Left lung (tissue), 10 donors: ENCODE results near the gene SRCAP. TPM values are rescaled to one million over a fixed set of nuclear protein-coding genes. Genes with fewer than 3 reads are reported as not detected.
A peak's percentile ranks its signal among the peaks of the same experiment; 100 is the strongest.

ENCODE experiments used
- ATAC-seq: fragments of 200-7000 bp; cut with Tn5 transposase; one replicate; pipeline ENCODE4 v1.9.1; 2020; ENCODE audit warnings: moderate library complexity
- DNase-seq, 4 donors: peaks; one replicate each; pipeline ENCODE4 v3.0.0-alpha.2; 2013 to 2020
- H3K27ac ChIP-seq, 2 donors: fragments of 200-600 bp; sonication (generic) in 1 of 2; one replicate each; pipeline versions ENCODE4 v1.5.0 to v1.8.0; 2020 to 2021
- H3K27me3 ChIP-seq, 2 donors: fragments of 200-600 bp; sonication (generic) in 1 of 2; one replicate each; pipeline versions ENCODE4 v1.5.0 to v1.8.0; 2020 to 2021
- H3K36me3 ChIP-seq, 2 donors: fragments of 200-600 bp; sonication (generic) in 1 of 2; one replicate each; pipeline versions ENCODE4 v1.5.0 to v1.8.0; 2020 to 2021
- H3K4me1 ChIP-seq, 2 donors: fragments of 200-600 bp; one replicate each; pipeline ENCODE4 v1.8.0; 2021
- H3K4me3 ChIP-seq, 2 donors: fragments of 200-600 bp; sonication (generic) in 1 of 2; one replicate each; pipeline versions ENCODE4 v1.5.0 to v1.8.0; 2020 to 2021; ENCODE audit warnings: mild to moderate bottlenecking in 1 of 2
- H3K9me3 ChIP-seq, 2 donors: fragments of 200-600 bp; sonication (generic) in 1 of 2; one replicate each; pipeline versions ENCODE4 v1.5.0 to v1.8.0; 2020 to 2021
- CTCF ChIP-seq, 2 donors: fragments of 200-600 bp; sonication (generic) in 1 of 2; IDR thresholded peaks; one replicate each; pipeline versions ENCODE4 v1.5.0 to v1.8.0; 2021; ENCODE audit warnings: antibody characterized with exemption in 2 of 2
- intact Hi-C, 2 donors: fragments of 100-400 bp; cut with DNase I; formaldehyde crosslinking; loops; one replicate each; pipeline versions ENCODE4 v1.11.2 to v1.14.2; 2022
- polyA plus RNA-seq, 6 donors: library from polyadenylated mRNA; unstranded; fragments of 120-200 nt; gene quantifications; one replicate each; pipeline ENCODE4 v1.2.1, GENCODE V29; 2013; ENCODE audit not compliant: insufficient read length in 6 of 6
- total RNA-seq, 2 donors: library from RNA; stranded (reverse); fragmentation: NEBNext Ultra II Directional; extraction: Animal tissue kit (Norgen Biotek cat#: 25700); gene quantifications; one replicate each; pipeline ENCODE4 v1.2.1, GENCODE V29; 2021
- donor health status: DM: no; HTN: yes; CAD: no.
- donor health status: DM: no; HTN: no; CAD: no.

The SRCAP gene
- total and polyA plus RNA-seq, 8 donors: 30.7 to 67.4 (median 40.6) TPM

- Histone ChIP-seq H3K27ac (peak overlapping the region in 1 of 2 donors; percentile 35), H3K36me3 (peaks cover 0 to 99% of the 10 kb centered on the region in 2 donors), H3K4me3 (no peak overlapping the region), H3K27me3 (no peaks in the 10 kb centered on the region), H3K9me3 (no peaks in the 10 kb centered on the region), H3K4me1 (peaks cover 0 to 31% of the 10 kb centered on the region in 2 donors)
- TF ChIP-seq CTCF (IDR thresholded peaks at IDR 0.05): no peak
- DNase-seq (no peak), ATAC-seq (no peak)
- intact Hi-C loops: no loop called here
Observed at GRCh38 chr16:30728321-30728720, 29.4 kb downstream of the SRCAP start.

GRCh38 chr16:30728899-30729672 is 30.1 kb downstream of the SRCAP start:
- Histone ChIP-seq H3K4me3 (no peak overlapping the region), H3K4me1 (peaks cover 0 to 31% of the 10 kb centered on the region in 2 donors), H3K36me3 (peaks cover 0 to 99% of the 10 kb centered on the region in 2 donors), H3K9me3 (no peaks in the 10 kb centered on the region), H3K27me3 (no peaks in the 10 kb centered on the region), H3K27ac (peak overlapping the region in 1 of 2 donors; percentile 35)
- no peak for TF ChIP-seq CTCF (IDR thresholded peaks at IDR 0.05)
- peak in 1 of 4 donors; percentile 64 for DNase-seq
- ATAC-seq: no peak
- intact Hi-C loops: no loop called here

GRCh38 chr16:30731411-30731810 is 32.4 kb downstream of the SRCAP start:
- no peak for ATAC-seq
- no peak overlapping the region for H3K4me3 ChIP-seq
- H3K27ac ChIP-seq: no peak overlapping the region
- no peak for TF ChIP-seq CTCF (IDR thresholded peaks at IDR 0.05)
- DNase-seq: no peak
- H3K4me1 ChIP-seq: peaks cover 0 to 14% of the 10 kb centered on the region in 2 donors
- intact Hi-C loops: no loop called here
- no peaks in the 10 kb centered on the region for H3K9me3 ChIP-seq
- H3K36me3 ChIP-seq: peaks cover 4 to 100% of the 10 kb centered on the region in 2 donors
- no peaks in the 10 kb centered on the region for H3K27me3 ChIP-seq

GRCh38 chr16:30736995-30737793 is 38.2 kb downstream of the SRCAP start:
- intact Hi-C loops: no loop called here
- no peaks in the 10 kb centered on the region for H3K27me3 ChIP-seq
- H3K4me3 ChIP-seq: no peak overlapping the region
- peaks cover 7 to 23% of the 10 kb centered on the region in 2 donors for H3K4me1 ChIP-seq
- H3K9me3 ChIP-seq: no peaks in the 10 kb centered on the region
- ATAC-seq (no peak), DNase-seq (no peak)
- peaks cover 12 to 90% of the 10 kb centered on the region in 2 donors for H3K36me3 ChIP-seq
- no peak for TF ChIP-seq CTCF (IDR thresholded peaks at IDR 0.05)
- no peak overlapping the region for H3K27ac ChIP-seq
